ENCODE data around the gene MXD4.

MXD4 gene

GRCh38 chr4:2303121-2303685 lies 41.3 kb upstream of the MXD4 start:
- H3K27ac ChIP-seq, result no peak overlapping the region; the same call in 1 of the 2 replicates
- TF ChIP-seq CTCF (conservative IDR thresholded peaks at IDR 0.05), result no peak

GRCh38 chr4:2302387-2303119 lies 40.6 kb upstream of the MXD4 start:
- no peak for TF ChIP-seq CTCF (conservative IDR thresholded peaks at IDR 0.05)
- no peak overlapping the region for H3K27ac ChIP-seq

- TF ChIP-seq CTCF (conservative IDR thresholded peaks at IDR 0.05), result no peak
- no peak overlapping the region for H3K27ac ChIP-seq
Observed at GRCh38 chr4:2301806-2302205, 39.9 kb upstream of the MXD4 start.

- no peak for TF ChIP-seq CTCF (conservative IDR thresholded peaks at IDR 0.05)
- H3K27ac ChIP-seq, result no peak overlapping the region
Observed at GRCh38 chr4:2301225-2301642, 39.3 kb upstream of the MXD4 start.

GRCh38 chr4:2300431-2301224 lies 38.7 kb upstream of the MXD4 start:
- no peak overlapping the region for H3K27ac ChIP-seq
- no peak for TF ChIP-seq CTCF (conservative IDR thresholded peaks at IDR 0.05)

- no peak overlapping the region for H3K27ac ChIP-seq
- TF ChIP-seq CTCF (conservative IDR thresholded peaks at IDR 0.05), result no peak
Observed at GRCh38 chr4:2299794-2300193, 37.9 kb upstream of the MXD4 start.

GRCh38 chr4:2298532-2298991 lies 36.7 kb upstream of the MXD4 start:
- H3K27ac ChIP-seq, result no peak overlapping the region
- no peak for TF ChIP-seq CTCF (conservative IDR thresholded peaks at IDR 0.05)

Measured in VCaP (cell line).